OCI-LY7 (cell line): ENCODE data around the gene MORF4L1. TPM values are rescaled to one million over a fixed set of nuclear protein-coding genes. Genes with fewer than 3 reads are reported as not detected.
A peak's percentile ranks its signal among the peaks of the same experiment; 100 is the strongest.
"Not testable (repeated sequence)": the region's sequence is repeated elsewhere in the genome, so short reads cannot be mapped to it uniquely, and the experiment has no call there.

Source experiments
- BruUV-seq: library from RNA; stranded (reverse); fragments of 400-500 nt; replicated peaks from 2 replicates; lab custom pipeline; 2021; lab: Mats Ljungman, UMichigan
- CTCF ChIA-PET: fragments of 300-600 bp; sonication (Branson Sonifier 250); formaldehyde crosslinking; loops from one replicate; lab custom pipeline; 2022; ENCODE audit warnings: antibody characterized with exemption; ENCODE audit not compliant: unreplicated experiment; lab: Charles Lee
- POLR2A ChIA-PET: fragments of 300-600 bp; sonication (Branson Sonifier 250); formaldehyde crosslinking; loops from one replicate; lab custom pipeline; 2022; ENCODE audit warnings: antibody characterized with exemption; lab: Charles Lee
- DNase-seq: peaks from one replicate; pipeline ENCODE4 v3.0.0-alpha.2; 2015; ENCODE audit warnings: low spot score
- H2AFZ ChIP-seq: fragments of 200-600 bp; sonication (generic), shearing (Covaris generic); 2 replicates; pipeline ENCODE4 v1.6.1; 2014; ENCODE audit warnings: mild to moderate bottlenecking, antibody characterized with exemption, low read length, moderate library complexity
- H3K27ac ChIP-seq: fragments of 200-600 bp; sonication (generic); 2 replicates; pipeline ENCODE4 v1.5.1; 2014; ENCODE audit warnings: mixed run types, low read depth, mild to moderate bottlenecking, moderate library complexity, low read length, inconsistent platforms; ENCODE audit not compliant: poor library complexity, severe bottlenecking
- H3K36me3 ChIP-seq: fragments of 200-600 bp; sonication (generic); 2 replicates; pipeline ENCODE4 v1.6.1; 2014; ENCODE audit warnings: mild to moderate bottlenecking, antibody characterized with exemption, low read length, moderate library complexity, mixed read lengths; ENCODE audit not compliant: insufficient read depth
- H3K4me1 ChIP-seq: fragments of 200-600 bp; sonication (generic); 2 replicates; pipeline ENCODE4 v1.5.1; 2014; ENCODE audit warnings: mild to moderate bottlenecking, low read length; ENCODE audit not compliant: insufficient read depth, poor library complexity, severe bottlenecking
- H3K4me2 ChIP-seq: fragments of 200-600 bp; sonication (generic); 2 replicates; pipeline ENCODE4 v1.6.1; 2014; ENCODE audit warnings: mild to moderate bottlenecking, low read length
- H3K4me3 ChIP-seq: fragments of 200-600 bp; sonication (generic); 2 replicates; pipeline ENCODE4 v1.5.1; 2014; ENCODE audit warnings: mild to moderate bottlenecking, low read depth, low read length; ENCODE audit not compliant: poor library complexity, severe bottlenecking
- H3K79me2 ChIP-seq: fragments of 200-600 bp; sonication (generic); 2 replicates; pipeline ENCODE4 v1.6.1; 2016; ENCODE audit warnings: low read depth, mild to moderate bottlenecking, low read length, moderate library complexity, mixed read lengths; ENCODE audit not compliant: insufficient read depth
- H3K9me2 ChIP-seq: fragments of 200-600 bp; sonication (generic); 2 replicates; pipeline ENCODE4 v1.6.1; 2016; ENCODE audit warnings: mild to moderate bottlenecking, low read length, mixed read lengths; ENCODE audit not compliant: insufficient read depth
- H3K9me3 ChIP-seq: fragments of 200-600 bp; sonication (generic); 2 replicates; pipeline ENCODE4 v1.6.1; 2014; ENCODE audit warnings: mild to moderate bottlenecking, mixed run types, low read length, mixed read lengths
- H4K20me1 ChIP-seq: fragments of 200-600 bp; sonication (generic); 2 replicates; pipeline ENCODE4 v1.6.1; 2014; ENCODE audit warnings: mild to moderate bottlenecking, antibody characterized with exemption, low read length, moderate library complexity, mixed read lengths; ENCODE audit not compliant: insufficient read depth
- CTCF ChIP-seq: fragments of 200-600 bp; sonication (generic); conservative IDR thresholded peaks from 2 replicates; pipeline ENCODE4 v1.5.1; 2014; ENCODE audit warnings: mild to moderate bottlenecking, antibody characterized with exemption, low read length, moderate library complexity, mixed read lengths
- EZH2phosphoT487 ChIP-seq: fragments of 200-600 bp; sonication (generic); IDR thresholded peaks from 2 replicates; pipeline ENCODE4 v1.6.1; 2018; ENCODE audit warnings: low read depth, borderline replicate concordance, mild to moderate bottlenecking, mixed run types, antibody characterized with exemption, low read length, moderate library complexity, mixed read lengths
- intact Hi-C: fragments of 100-400 bp; cut with micrococcal nuclease; formaldehyde crosslinking; loops from one replicate; pipeline ENCODE4 v1.10.0; 2022; ENCODE audit not compliant: unreplicated experiment
- total RNA-seq, 2 experiments: library from RNA; depleted of rRNA in 1 of 2; stranded (reverse); fragments of >200 nt in 1 of 2; shearing (Covaris generic) in 1 of 2; gene quantifications; 2 replicates each; pipeline ENCODE4 v1.2.3, GENCODE V29; 2014 to 2022

MORF4L1 gene
- total RNA-seq, 2 experiments from 2014 or later, result 152 to 286 TPM

DNA sequence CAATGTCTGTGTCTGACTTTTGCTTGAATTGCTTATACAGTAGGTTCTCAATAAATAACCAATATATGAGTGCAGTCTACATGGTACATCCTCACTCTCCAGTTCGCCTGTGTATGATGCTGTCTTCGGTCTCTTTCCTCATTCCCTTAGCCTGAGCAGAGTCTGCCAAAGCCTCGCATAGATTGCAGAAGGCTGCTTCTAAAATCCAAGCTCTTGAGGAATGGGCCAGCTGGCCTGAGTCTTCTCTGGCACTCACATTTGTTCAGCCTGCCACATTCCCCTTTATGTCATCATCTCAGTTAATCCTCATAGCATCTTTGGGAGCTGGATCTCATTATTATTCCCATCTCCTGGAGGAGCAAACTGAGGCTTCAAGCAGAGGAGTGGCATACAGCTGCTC lies 34.2 kb upstream of the MORF4L1 start:
- Histone ChIP-seq H3K27ac (peak overlapping the region; percentile 25), H3K79me2 (no peaks in the 10 kb centered on the region), H3K9me3 (no peaks in the 10 kb centered on the region), H2AFZ (peak overlapping the region; percentile 72; the same call in 1 of the 2 replicates), H3K4me1 (peaks cover 65% of the 10 kb centered on the region), H3K9me2 (no peaks in the 10 kb centered on the region), H3K36me3 (no peaks in the 10 kb centered on the region), H3K4me2 (peak overlapping the region; percentile 41; the same call in 1 of the 2 replicates), H4K20me1 (no peaks in the 10 kb centered on the region), H3K4me3 (no peak overlapping the region)
- TF ChIP-seq EZH2phosphoT487 (no peak), CTCF (no peak)
- ChIA-PET CTCF (no interaction called here), POLR2A (no interaction called here)
- DNase-seq, result no peak
- intact Hi-C loops, result no loop called here
- no TSS peak for BruUV-seq

GRCh38 chr15:78839151-78839550 lies 33.5 kb upstream of the MORF4L1 start:
- DNase-seq, result peak; percentile 39
- intact Hi-C loops, CTCF ChIA-PET, POLR2A ChIA-PET, H3K79me2 ChIP-seq, H4K20me1 ChIP-seq, BruUV-seq, H2AFZ ChIP-seq, H3K9me2 ChIP-seq, H3K9me3 ChIP-seq, H3K4me3 ChIP-seq, H3K36me3 ChIP-seq: not testable (repeated sequence)
- peak overlapping the region; percentile 43 for H3K27ac ChIP-seq
- peaks cover 65% of the 10 kb centered on the region for H3K4me1 ChIP-seq
- H3K4me2 ChIP-seq, result peak overlapping the region; percentile 45

DNA sequence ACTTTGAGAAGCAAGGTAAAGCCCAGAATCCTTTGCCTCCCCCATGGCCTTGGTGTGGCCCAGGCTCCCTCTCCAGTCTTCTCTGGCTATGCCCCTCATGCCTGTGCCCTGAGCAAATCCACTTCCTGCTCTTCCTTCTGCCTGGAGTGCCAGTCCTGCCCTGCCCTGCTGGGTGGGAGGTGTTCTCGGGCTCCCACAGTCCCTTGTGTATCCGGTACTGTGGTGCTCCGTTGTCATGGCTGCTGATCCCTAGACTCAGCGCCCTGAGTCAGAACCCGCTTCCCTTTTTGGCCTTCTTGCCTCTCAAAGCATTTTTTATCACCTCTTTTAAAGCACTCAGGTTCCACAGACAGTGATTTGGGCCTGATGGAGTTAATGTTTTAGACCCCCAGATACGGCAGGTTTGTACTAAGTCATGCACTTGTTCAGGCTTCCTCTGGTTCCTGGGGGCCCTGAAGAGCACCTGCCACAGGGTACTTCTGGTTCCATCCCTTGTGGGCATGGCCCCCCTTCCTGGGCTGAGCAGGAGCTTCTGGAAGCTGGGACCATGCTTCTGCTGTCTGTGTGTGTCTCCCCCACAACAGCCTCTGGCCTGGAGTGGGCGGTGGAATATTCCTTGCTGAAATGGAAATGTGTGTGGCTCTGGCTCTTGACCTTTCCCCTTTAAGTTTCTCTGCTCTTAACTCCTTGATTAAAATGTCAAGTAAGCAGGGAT lies 31.9 kb upstream of the MORF4L1 start:
- intact Hi-C loops, result no loop called here
- peak overlapping the region; percentile 40 for H3K4me2 ChIP-seq
- no peaks in the 10 kb centered on the region for H4K20me1 ChIP-seq
- H3K4me1 ChIP-seq, result peaks cover 65% of the 10 kb centered on the region
- no peaks in the 10 kb centered on the region for H3K9me2 ChIP-seq
- DNase-seq, result peak; percentile 51
- H2AFZ ChIP-seq, result peak overlapping the region; percentile 95
- CTCF ChIA-PET, result no interaction called here
- no peaks in the 10 kb centered on the region for H3K79me2 ChIP-seq
- H3K9me3 ChIP-seq, result no peaks in the 10 kb centered on the region
- no peak for TF ChIP-seq EZH2phosphoT487
- TF ChIP-seq CTCF, result no peak
- H3K4me3 ChIP-seq, result no peak overlapping the region
- POLR2A ChIA-PET, result no interaction called here
- no TSS peak for BruUV-seq
- no peaks in the 10 kb centered on the region for H3K36me3 ChIP-seq
- H3K27ac ChIP-seq, result peak overlapping the region; percentile 36
